Placental epithelial cell (primary cell): ENCODE results near the gene OR4D6. TPM values are rescaled to one million over a fixed set of nuclear protein-coding genes. Genes with fewer than 3 reads are reported as not detected.

ENCODE experiments used
- total RNA-seq: library from RNA; depleted of rRNA; stranded (reverse); fragments of >200 nt; gene quantifications from 2 replicates; pipeline ENCODE4 v1.2.3, GENCODE V29; 2012

The OR4D6 gene
- not detected in 2 replicates for total RNA-seq

GRCh38 chr11:59456661-59457060 lies at the start of gene OR4D6:
OR4D6 (plus strand) TSS chr11:59456961; CDS start chr11:59456961, 0 bp downstream.

GRCh38 chr11:59426361-59427067 lies 30.2 kb upstream of the OR4D6 start, which contains the start of gene OR5A2:
OR5A2 (minus strand) TSS chr11:59426413; CDS start chr11:59422953, 3,460 bp downstream.

GRCh38 chr11:59436169-59436568 lies 20.6 kb upstream of the OR4D6 start, which contains the start of gene OR5A1:
OR5A1 (plus strand) TSS chr11:59436469; CDS start chr11:59443169, 6,700 bp downstream.

DNA sequence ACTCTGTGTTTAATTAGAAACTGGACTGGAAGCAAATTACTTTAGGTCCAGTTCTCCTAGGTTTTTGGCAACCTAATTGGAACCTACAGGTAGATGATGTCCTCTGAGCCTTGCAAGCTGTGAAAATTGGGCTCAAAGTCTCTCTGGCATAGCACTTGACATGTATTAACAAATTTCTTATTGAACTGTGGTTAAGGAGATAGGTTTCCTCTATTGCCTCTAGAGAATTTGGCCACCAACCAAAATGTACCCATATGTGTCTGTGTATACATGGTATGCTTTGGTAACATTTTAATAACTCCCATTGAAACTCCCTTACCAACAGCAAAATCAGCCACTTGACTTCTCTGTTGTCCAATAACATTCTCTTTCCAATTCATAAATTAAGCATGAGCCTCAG lies 16.3 kb downstream of the OR4D6 start, which contains the start of gene OR4D10:
TSS of gene OR4D10 (plus strand) at position 301 of the 400 bp plus-strand sequence. CDS start 4,115 bp downstream, outside the sequence.

GRCh38 chr11:59503276-59503675 lies 46.5 kb downstream of the OR4D6 start, which contains the start of gene OR4D11:
OR4D11 (plus strand) TSS chr11:59503576; CDS start chr11:59503576, 0 bp downstream.

Other genes with a start within 250 kb of the OR4D6 start
- not detected in 2 replicates for gene MPEG1, start 244.0 kb upstream of the OR4D6 start, total RNA-seq
- under 0.01 TPM in 1 of 2 replicates, not detected in the other for gene OR5AN1, start 98.1 kb upstream of the OR4D6 start, total RNA-seq
- not detected in 2 replicates for gene OR5A2, start 30.5 kb upstream of the OR4D6 start, total RNA-seq
- not detected in 2 replicates for gene OR5A1, start 20.5 kb upstream of the OR4D6 start, total RNA-seq
- gene OR4D10, start 16.4 kb downstream of the OR4D6 start, total RNA-seq: not detected in 2 replicates
- gene OR4D11, start 46.6 kb downstream of the OR4D6 start, total RNA-seq: not detected in 2 replicates
- gene OR4D9, start 54.6 kb downstream of the OR4D6 start, total RNA-seq: not detected in 2 replicates
- gene OSBP, start 158.8 kb downstream of the OR4D6 start, total RNA-seq: 33.2 and 45.1 TPM in 2 replicates
- gene PATL1, start 212.1 kb downstream of the OR4D6 start, total RNA-seq: 12.4 and 14.9 TPM in 2 replicates